Thoracic aorta (tissue), 2 donors: ENCODE measurements around the gene PLXDC2. TPM values are rescaled to one million over a fixed set of nuclear protein-coding genes. Genes with fewer than 3 reads are reported as not detected.

Experiments used
- ATAC-seq: fragments of 150-250 bp; one replicate; pipeline ENCODE4 v1.8.0; 2017; ENCODE audit warnings: low read depth; ENCODE audit not compliant: insufficient number of reproducible peaks, low FRiP score
- DNase-seq: peaks from one replicate; pipeline ENCODE4 v3.0.0-alpha.2; 2020; ENCODE audit warnings: low spot score
- H3K27ac ChIP-seq, 2 donors: fragments of 200-600 bp; sonication (generic); 1 replicate in 1 of 2; 2 replicates in 1 of 2; pipeline ENCODE4 v1.5.1; 2016; ENCODE audit warnings: mild to moderate bottlenecking in 2 of 2, moderate library complexity in 2 of 2
- H3K27me3 ChIP-seq: fragments of 200-600 bp; sonication (generic); replicated peaks from 2 replicates; pipeline ENCODE4 v1.6.0; 2016; ENCODE audit warnings: mild to moderate bottlenecking; ENCODE audit not compliant: insufficient read depth
- H3K36me3 ChIP-seq: fragments of 200-600 bp; sonication (generic); one replicate; pipeline ENCODE4 v1.5.1; 2016
- H3K4me1 ChIP-seq, 2 donors: fragments of 200-600 bp; sonication (generic); 1 replicate in 1 of 2; 2 replicates in 1 of 2; pipeline versions ENCODE4 v1.5.1 to v1.6.0; 2016; ENCODE audit warnings: low read depth in 2 of 2, mild to moderate bottlenecking in 1 of 2; ENCODE audit not compliant: control insufficient read depth in 1 of 2
- H3K4me3 ChIP-seq: fragments of 200-600 bp; sonication (generic); 2 replicates; pipeline ENCODE4 v1.5.1; 2016; ENCODE audit warnings: mild to moderate bottlenecking
- H3K9me3 ChIP-seq: fragments of 200-600 bp; sonication (generic); 2 replicates; pipeline ENCODE4 v1.5.1; 2016
- CTCF ChIP-seq: fragments of 200-600 bp; sonication (generic); IDR thresholded peaks from one replicate; pipeline ENCODE4 v1.5.1; 2019; ENCODE audit warnings: antibody characterized with exemption
- total RNA-seq, 2 donors: library from RNA; depleted of rRNA; stranded (reverse); fragments of >200 nt; gene quantifications; one replicate each; pipeline versions ENCODE4 v1.1.0 to v1.2.3, GENCODE V29; 2016

PLXDC2 gene
- total RNA-seq, 2 donors from 2014 or later, result 105 to 155 TPM

DNA sequence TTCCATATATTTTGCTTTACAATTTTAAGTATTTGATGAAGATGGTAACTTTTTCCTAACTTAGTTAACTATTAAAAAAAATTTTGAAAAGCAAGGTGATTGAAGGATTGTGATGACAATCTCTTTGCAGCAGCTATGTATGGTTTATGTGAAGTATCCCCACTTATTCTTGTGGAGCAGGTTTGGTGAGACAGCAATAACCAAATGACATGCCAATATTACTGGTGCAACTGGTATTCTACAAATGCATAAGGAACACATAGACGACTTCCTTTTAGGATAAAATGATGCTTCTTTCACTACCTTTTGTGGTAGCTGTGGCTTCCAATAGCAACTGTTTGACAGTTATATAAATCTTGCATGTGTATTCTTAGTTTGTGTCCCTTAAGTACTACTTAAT is 465.3 kb downstream of the PLXDC2 start:
- TF ChIP-seq CTCF, result no peak
- H3K9me3 ChIP-seq, result no peaks in the 10 kb centered on the region
- no peak for ATAC-seq

DNA sequence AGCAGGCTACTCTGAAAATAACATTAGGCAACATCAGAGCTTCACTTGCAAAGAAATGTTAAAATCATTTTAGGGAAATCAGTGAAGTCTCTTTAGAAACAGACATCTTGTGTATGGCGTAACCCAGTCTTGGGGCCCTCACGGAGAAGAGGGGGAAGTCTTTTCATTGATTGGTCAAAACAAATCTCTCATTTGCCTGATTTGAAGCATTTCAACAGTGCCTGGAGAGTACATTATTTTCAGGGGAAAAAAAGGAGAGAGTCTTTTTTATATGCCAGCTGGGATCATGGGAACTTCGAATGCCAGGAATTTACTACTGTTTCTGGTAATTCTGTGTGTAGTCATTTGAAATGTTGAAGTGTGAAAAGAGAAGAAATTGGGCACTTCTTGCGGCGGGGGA is 471.4 kb downstream of the PLXDC2 start:
- no peaks in the 10 kb centered on the region for H3K27me3 ChIP-seq
- H3K4me1 ChIP-seq, result peaks cover 22 to 43% of the 10 kb centered on the region in 2 donors
- TF ChIP-seq CTCF, result no peak
- H3K4me3 ChIP-seq, result no peak overlapping the region
- H3K27ac ChIP-seq, result no peak overlapping the region
- no peaks in the 10 kb centered on the region for H3K9me3 ChIP-seq
- ATAC-seq (no peak), DNase-seq (no peak)
- no peaks in the 10 kb centered on the region for H3K36me3 ChIP-seq

More for the DNA sequence above, 465.3 kb downstream of the PLXDC2 start:
- no peak for DNase-seq
- Histone ChIP-seq H3K4me1 (peaks cover 3 to 14% of the 10 kb centered on the region in 2 donors), H3K27ac (no peak overlapping the region), H3K4me3 (no peak overlapping the region), H3K36me3 (peaks cover 8% of the 10 kb centered on the region), H3K27me3 (no peaks in the 10 kb centered on the region)

DNA sequence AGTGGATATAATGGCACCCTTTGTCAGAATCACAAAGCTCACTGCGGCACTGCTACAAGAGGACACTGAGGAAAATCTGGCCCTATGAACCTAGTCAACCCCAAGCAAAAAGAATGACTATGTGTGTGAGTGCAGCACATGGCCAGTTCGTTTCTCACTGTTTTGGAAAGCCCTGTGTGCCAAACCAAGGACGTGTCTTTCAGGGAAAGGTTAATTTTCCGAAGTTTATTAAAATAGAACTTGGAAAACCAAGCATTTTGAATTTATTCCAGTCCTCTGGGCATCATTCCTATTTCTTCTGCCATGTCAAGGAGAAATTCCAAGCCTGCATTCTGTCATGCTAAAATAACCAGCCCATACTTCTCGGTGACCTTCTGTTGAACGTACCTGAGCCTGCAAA is 471.8 kb downstream of the PLXDC2 start:
- ATAC-seq, result no peak
- no peak for TF ChIP-seq CTCF
- Histone ChIP-seq H3K9me3 (no peaks in the 10 kb centered on the region), H3K4me1 (peaks cover 22 to 43% of the 10 kb centered on the region in 2 donors), H3K27me3 (no peaks in the 10 kb centered on the region), H3K27ac (no peak overlapping the region), H3K36me3 (no peaks in the 10 kb centered on the region), H3K4me3 (no peak overlapping the region)
- DNase-seq, result no peak

GRCh38 chr10:20289070-20289828 is 473.0 kb downstream of the PLXDC2 start:
- TF ChIP-seq CTCF, result no peak
- Histone ChIP-seq H3K27ac (peak overlapping the region in 1 of 2 donors; percentile 16), H3K4me3 (no peak overlapping the region), H3K36me3 (no peaks in the 10 kb centered on the region), H3K27me3 (no peaks in the 10 kb centered on the region), H3K4me1 (peaks cover 22 to 43% of the 10 kb centered on the region in 2 donors), H3K9me3 (no peaks in the 10 kb centered on the region)
- DNase-seq (no peak), ATAC-seq (no peak)

GRCh38 chr10:20298417-20298816 is 482.2 kb downstream of the PLXDC2 start:
- H3K27me3 ChIP-seq, result no peaks in the 10 kb centered on the region
- H3K4me3 ChIP-seq, result no peak overlapping the region
- H3K9me3 ChIP-seq, result peaks cover 3% of the 10 kb centered on the region
- no peaks in the 10 kb centered on the region for H3K36me3 ChIP-seq
- no peak for TF ChIP-seq CTCF
- no peak overlapping the region for H3K27ac ChIP-seq
- H3K4me1 ChIP-seq, result no peaks in the 10 kb centered on the region
- no peak for DNase-seq
- no peak for ATAC-seq
